A549 (cell line): ENCODE data around the gene TMEM86B.

ENCODE experiments used
- BHLHE40 ChIP-seq: IDR thresholded peaks from 2 replicates; pipeline ENCODE4 v1.6.1; 2012; ENCODE audit warnings: low read depth, low read length, inconsistent platforms
- CBX2 ChIP-seq: fragments of 200-600 bp; sonication (generic); IDR thresholded peaks from 2 replicates; pipeline ENCODE4 v1.6.1; 2016; ENCODE audit warnings: low read depth, mild to moderate bottlenecking, borderline replicate concordance
- CEBPB ChIP-seq, 2 experiments: fragments of >200 bp in 1 of 2; sonication (Bioruptor Twin) in 1 of 2; formaldehyde crosslinking in 1 of 2; IDR thresholded peaks; 2 replicates each; pipeline ENCODE4 v1.6.1; 2012 to 2016
- ESRRA ChIP-seq: fragments of 150-350 bp; IDR thresholded peaks from 2 replicates; pipeline ENCODE4 v1.6.1; 2014; ENCODE audit warnings: mild to moderate bottlenecking, low read length, borderline replicate concordance
- MAFK ChIP-seq: fragments of 450-650 bp; IDR thresholded peaks from 2 replicates; pipeline ENCODE4 v1.6.1; 2014; ENCODE audit not compliant: partially characterized antibody
- POLR2A ChIP-seq: IDR thresholded peaks from 2 replicates; pipeline ENCODE4 v1.6.1; 2012; ENCODE audit warnings: mild to moderate bottlenecking, low read length
- TF ChIP-seq, protein P1 (sequence below): IDR thresholded peaks from 2 replicates; pipeline ENCODE4 v1.6.1; 2012
- TF ChIP-seq, protein P2 (sequence below): fragments of >200 bp; sonication (Bioruptor Twin); formaldehyde crosslinking; IDR thresholded peaks from 3 replicates; pipeline ENCODE4 v1.5.1; 2016
- TF ChIP-seq, protein P3 (sequence below): fragments of 200-600 bp; sonication (generic); IDR thresholded peaks from 2 replicates; pipeline ENCODE4 v1.6.1; 2016; ENCODE audit warnings: antibody characterized with exemption, mild to moderate bottlenecking, moderate library complexity
- TF ChIP-seq, protein P4 (sequence below): IDR thresholded peaks from 2 replicates; pipeline ENCODE4 v1.6.1; 2012; ENCODE audit warnings: low read depth, borderline replicate concordance
- TF ChIP-seq, protein P5 (sequence below): fragments of 250-450 bp; sonication (Bioruptor Pico); IDR thresholded peaks from 2 replicates; pipeline ENCODE4 v1.5.0; 2021; ENCODE audit warnings: mild to moderate bottlenecking, moderate library complexity, borderline replicate concordance

DNA sequence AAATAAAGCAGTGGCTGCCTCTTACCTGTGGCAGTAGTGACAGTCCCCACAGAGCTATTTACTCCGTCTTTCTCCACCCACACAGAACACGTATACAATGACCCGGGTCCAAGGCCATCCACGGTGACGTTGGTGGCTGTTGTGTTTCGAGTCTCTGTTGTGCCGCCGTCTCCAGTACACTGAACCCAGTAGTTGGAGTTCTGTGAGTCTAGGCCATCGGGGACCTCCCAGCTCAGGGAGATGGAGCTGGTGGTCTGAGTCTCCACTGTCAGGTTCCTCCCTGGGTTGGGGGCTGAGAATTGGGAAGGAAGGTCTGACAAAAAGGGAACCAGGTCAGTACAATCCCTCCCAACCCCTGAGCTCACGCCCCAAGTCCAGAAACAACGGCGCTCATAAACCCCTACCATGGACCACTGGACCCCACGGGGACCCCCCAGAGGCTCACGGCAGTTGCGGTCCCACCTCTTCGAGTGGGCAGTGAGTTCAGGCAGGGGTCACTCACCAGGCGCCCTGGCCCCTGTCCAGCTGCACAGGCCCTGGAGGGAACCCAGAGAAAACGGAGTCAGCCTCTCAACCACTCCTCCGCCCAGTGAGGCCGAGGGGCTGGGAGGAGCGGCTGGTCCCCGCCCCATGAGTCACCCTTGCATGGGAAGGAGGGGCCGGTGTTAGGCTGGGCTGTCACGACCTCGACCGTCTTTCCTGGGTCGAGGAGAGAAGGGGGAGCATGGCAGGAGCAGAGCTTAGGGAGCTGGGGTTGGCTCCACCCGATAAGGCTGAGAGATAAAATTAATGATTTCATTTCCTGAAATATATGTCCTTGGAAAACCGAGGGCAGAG is 21.7 kb downstream of the TMEM86B start:
- TF ChIP-seq, protein P1, sequence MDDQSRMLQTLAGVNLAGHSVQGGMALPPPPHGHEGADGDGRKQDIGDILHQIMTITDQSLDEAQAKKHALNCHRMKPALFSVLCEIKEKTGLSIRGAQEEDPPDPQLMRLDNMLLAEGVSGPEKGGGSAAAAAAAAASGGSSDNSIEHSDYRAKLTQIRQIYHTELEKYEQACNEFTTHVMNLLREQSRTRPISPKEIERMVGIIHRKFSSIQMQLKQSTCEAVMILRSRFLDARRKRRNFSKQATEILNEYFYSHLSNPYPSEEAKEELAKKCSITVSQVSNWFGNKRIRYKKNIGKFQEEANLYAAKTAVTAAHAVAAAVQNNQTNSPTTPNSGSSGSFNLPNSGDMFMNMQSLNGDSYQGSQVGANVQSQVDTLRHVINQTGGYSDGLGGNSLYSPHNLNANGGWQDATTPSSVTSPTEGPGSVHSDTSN, result no peak
- TF ChIP-seq POLR2A (no peak; the same call in 1 of the 2 replicates), CBX2 (no peak), ESRRA (no peak), BHLHE40 (no peak), MAFK (no peak), CEBPB (IDR thresholded peaks at IDR 0.05) (no peak)
- TF ChIP-seq, protein P2, sequence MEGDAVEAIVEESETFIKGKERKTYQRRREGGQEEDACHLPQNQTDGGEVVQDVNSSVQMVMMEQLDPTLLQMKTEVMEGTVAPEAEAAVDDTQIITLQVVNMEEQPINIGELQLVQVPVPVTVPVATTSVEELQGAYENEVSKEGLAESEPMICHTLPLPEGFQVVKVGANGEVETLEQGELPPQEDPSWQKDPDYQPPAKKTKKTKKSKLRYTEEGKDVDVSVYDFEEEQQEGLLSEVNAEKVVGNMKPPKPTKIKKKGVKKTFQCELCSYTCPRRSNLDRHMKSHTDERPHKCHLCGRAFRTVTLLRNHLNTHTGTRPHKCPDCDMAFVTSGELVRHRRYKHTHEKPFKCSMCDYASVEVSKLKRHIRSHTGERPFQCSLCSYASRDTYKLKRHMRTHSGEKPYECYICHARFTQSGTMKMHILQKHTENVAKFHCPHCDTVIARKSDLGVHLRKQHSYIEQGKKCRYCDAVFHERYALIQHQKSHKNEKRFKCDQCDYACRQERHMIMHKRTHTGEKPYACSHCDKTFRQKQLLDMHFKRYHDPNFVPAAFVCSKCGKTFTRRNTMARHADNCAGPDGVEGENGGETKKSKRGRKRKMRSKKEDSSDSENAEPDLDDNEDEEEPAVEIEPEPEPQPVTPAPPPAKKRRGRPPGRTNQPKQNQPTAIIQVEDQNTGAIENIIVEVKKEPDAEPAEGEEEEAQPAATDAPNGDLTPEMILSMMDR, result no peak
- TF ChIP-seq, protein P3, sequence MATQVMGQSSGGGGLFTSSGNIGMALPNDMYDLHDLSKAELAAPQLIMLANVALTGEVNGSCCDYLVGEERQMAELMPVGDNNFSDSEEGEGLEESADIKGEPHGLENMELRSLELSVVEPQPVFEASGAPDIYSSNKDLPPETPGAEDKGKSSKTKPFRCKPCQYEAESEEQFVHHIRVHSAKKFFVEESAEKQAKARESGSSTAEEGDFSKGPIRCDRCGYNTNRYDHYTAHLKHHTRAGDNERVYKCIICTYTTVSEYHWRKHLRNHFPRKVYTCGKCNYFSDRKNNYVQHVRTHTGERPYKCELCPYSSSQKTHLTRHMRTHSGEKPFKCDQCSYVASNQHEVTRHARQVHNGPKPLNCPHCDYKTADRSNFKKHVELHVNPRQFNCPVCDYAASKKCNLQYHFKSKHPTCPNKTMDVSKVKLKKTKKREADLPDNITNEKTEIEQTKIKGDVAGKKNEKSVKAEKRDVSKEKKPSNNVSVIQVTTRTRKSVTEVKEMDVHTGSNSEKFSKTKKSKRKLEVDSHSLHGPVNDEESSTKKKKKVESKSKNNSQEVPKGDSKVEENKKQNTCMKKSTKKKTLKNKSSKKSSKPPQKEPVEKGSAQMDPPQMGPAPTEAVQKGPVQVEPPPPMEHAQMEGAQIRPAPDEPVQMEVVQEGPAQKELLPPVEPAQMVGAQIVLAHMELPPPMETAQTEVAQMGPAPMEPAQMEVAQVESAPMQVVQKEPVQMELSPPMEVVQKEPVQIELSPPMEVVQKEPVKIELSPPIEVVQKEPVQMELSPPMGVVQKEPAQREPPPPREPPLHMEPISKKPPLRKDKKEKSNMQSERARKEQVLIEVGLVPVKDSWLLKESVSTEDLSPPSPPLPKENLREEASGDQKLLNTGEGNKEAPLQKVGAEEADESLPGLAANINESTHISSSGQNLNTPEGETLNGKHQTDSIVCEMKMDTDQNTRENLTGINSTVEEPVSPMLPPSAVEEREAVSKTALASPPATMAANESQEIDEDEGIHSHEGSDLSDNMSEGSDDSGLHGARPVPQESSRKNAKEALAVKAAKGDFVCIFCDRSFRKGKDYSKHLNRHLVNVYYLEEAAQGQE, result no peak
- TF ChIP-seq, protein P4, sequence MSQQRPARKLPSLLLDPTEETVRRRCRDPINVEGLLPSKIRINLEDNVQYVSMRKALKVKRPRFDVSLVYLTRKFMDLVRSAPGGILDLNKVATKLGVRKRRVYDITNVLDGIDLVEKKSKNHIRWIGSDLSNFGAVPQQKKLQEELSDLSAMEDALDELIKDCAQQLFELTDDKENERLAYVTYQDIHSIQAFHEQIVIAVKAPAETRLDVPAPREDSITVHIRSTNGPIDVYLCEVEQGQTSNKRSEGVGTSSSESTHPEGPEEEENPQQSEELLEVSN, result 0 out of 2 replicates have a peak, but pooled peaks have one; percentile 25
- TF ChIP-seq, protein P5, sequence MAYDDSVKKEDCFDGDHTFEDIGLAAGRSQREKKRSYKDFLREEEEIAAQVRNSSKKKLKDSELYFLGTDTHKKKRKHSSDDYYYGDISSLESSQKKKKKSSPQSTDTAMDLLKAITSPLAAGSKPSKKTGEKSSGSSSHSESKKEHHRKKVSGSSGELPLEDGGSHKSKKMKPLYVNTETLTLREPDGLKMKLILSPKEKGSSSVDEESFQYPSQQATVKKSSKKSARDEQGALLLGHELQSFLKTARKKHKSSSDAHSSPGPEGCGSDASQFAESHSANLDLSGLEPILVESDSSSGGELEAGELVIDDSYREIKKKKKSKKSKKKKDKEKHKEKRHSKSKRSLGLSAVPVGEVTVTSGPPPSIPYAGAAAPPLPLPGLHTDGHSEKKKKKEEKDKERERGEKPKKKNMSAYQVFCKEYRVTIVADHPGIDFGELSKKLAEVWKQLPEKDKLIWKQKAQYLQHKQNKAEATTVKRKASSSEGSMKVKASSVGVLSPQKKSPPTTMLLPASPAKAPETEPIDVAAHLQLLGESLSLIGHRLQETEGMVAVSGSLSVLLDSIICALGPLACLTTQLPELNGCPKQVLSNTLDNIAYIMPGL, result no peak
